NCI-H146 (cell line): Measurements from ENCODE around the gene EYS.

Source experiments
- DNase-seq: peaks from one replicate; lab custom pipeline; 2025; lab: John Stamatoyannopoulos, UW

EYS gene

GRCh38 chr6:65202738-65203137 is 504.3 kb downstream of the EYS start:
- no peak for DNase-seq

DNA sequence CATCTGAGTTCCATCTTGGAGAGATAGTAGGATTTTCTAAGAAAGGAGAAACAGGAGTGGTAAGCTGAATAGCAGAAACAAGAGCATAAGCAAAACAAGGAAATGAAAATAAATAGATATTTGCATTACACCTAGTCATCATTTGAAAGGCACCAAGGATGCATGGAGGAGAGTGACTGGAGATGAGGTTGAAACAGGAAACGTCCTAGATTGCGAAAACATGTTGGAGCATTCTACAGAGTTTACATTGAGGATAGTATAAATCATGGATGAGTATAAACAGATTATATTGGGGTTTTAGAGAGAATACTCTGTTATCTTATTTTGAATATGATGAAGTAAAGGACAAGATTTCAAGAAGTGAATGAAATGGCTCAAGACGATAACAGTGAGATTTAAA is 507.3 kb downstream of the EYS start:
- no peak for DNase-seq

- no peak for DNase-seq
These were observed 507.9 kb downstream of the EYS start for GRCh38 chr6:65199121-65199520.

- no peak for DNase-seq
These were observed 515.6 kb downstream of the EYS start for GRCh38 chr6:65191471-65191870.

DNA sequence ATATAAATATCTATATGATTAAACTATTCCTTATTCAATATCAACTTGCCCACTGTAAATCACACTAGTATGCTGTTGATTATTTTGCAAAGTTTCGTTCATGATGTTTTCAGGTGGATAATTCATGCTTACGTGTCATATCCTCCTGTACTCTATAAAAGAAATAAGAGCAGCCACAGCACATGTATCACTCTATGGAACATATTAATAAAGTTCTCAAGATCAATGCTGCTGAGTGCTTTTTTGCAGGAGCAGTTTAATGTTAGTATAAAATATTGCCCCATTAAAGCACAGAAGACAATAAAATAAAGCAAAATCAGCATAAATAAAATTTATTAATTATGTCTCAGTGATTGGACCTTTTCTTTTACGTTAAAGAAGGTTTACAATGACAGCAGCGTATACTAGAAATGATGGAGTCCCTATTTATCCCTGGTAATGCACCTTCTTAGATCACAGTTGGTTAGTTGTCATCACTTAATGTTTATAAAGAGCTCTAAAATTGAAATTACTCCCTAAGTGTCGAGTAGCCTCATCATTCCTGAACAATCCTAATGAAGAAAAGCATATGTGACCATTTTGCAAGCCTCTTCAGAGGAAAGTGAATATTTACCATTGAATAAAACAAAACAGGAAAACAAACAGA is 517.7 kb downstream of the EYS start:
- no peak for DNase-seq

GRCh38 chr6:65186826-65187225 is 520.2 kb downstream of the EYS start:
- DNase-seq = no peak

DNA sequence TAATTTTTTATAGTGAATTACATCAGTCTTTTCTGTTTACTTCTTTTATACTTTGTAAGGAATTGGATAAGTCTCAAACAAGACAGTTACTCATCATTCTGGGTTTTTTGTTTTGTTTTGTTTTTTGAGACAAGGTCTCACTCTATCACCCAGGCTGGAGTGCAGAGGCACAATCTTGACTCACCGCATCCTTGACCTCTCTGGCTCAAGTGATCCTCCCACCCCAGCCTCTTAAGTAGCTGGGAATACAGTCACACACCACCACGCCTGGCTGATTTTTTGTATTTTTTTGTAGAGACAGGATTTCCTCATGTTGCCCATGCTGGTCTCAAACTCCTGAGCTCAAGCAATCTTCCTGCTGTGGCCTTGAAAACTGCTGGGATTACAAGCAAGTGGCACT is 524.3 kb downstream of the EYS start:
- no peak for DNase-seq

DNA sequence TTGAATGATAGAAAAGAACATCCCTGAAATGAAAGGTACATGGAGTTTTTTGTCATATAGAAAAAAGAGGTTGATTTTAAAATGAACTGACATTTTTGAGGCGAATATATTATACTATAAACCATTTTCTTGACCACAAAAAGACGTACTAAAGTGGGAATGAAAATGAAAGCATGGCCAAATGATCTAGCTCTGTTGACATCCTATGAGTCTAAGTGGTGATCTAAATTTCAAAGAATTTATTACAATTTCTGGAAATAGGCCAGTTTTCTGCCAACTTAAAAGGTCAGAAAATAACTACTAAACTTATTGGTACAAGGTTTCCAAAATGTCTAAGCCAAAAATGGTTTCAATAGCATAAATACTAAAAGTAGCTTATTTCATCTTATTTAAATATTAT is 536.8 kb downstream of the EYS start:
- no peak for DNase-seq

- no peak for DNase-seq
These were observed 545.4 kb downstream of the EYS start for GRCh38 chr6:65161661-65162060.

DNA sequence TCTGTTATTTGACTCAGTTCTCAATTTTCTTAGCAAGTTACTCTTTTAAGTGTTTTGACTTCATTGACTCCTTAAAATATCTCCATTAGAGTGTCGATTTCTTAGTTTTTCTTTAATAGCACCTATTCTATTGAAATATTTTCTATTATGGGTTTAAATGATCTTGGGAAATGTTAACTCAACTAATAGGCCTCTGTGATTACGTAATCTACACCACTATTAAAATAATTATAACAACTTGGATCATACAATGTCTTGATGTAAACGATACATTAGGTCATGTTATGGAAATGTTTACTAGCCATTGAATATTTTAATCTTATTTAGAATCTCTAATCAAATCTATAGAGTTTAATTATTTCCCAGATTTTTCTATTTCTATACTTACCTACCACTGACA is 550.0 kb downstream of the EYS start:
- no peak for DNase-seq

DNA sequence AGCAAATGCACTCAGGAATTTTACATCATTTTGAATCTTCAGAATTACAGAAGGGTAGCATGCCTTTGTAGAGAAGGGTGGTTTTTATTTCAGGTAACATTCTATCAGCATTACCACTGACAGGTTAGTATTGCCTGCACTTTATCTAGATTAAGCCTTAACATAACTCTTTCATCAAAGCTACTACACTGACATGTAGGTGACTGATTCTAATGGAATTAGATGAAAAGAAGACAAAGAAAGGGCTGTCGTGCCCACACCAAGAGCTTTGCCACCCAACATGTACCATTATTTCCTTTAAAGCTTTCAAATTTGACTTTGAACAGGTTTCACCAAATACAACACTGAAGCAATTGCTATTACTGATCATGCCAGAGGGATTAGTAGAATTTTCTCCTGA is 551.9 kb downstream of the EYS start:
- DNase-seq = no peak

DNA sequence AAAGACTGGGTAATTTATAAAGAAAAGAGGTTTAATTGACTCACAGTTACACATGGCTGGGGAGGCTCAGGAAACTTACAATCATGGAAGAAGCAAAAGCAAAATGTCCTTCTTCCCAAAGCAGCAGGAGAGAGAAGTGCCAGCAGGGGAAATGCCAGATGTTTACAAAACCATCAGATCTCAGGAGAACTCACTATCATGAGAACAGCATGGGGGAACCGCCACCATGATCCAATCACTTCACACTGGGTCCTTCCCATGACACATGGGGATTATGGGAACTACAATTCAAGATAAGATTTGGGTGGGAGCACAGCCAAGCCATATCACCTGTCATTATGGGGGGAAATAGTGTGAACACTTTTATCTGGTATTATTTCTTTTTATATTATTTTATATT is 557.2 kb downstream of the EYS start:
- no peak for DNase-seq

DNA sequence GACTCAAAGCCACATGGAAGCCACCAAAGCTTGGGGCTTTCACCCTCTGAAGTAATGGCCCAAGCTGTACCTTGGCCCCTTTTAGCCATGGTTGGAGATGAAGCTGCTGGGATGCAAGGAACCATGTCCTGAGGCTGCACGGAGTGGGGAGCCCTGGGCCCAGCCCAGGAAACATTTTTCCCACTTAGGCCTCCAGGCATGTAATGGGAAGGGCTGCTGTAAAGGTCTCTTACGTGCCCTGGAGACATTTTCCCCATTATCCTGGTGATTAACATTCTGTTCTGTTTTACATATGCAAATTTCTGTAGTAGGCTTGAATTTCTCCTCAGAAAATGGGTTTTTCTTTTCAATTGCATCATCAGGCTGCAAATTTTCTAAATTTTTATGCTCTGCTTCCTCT is 558.2 kb downstream of the EYS start:
- no peak for DNase-seq

DNA sequence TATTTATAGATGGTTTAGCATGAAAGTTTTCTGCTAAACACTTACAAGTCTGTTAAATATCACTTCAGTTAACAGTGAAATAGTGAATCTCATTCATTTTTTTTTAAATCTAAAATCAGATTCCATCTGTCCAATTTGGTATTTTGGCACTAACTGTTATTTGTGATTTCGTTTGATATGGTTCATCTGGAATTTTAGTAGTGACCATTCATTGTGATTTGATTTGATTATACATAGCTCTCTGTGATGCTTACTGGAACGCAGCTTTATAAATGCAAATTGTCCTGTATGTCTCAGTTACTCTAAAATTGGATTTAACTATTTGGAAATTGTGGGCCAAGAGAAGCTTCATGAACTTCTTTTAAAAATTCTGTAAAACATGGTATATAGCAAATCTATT is 571.5 kb downstream of the EYS start:
- DNase-seq = no peak

DNA sequence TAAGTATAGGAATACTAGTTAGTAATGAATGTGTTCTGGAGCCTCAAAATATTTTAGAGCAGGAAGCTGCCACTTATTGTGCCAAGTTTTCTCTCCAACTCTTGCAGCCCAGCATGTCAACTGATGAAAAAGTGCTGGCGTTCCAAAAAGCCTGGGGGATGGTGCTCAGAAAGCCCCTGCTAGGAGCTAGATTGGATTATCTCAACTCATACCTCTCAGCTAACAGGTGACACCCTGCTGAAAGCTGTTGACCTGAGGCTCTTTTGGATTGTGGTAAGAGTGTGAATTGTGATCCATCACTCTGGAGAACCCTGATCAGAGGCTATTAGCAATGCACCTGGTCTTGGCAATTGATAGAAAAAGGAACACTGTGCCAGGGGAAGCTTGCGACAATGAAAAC is 580.4 kb downstream of the EYS start:
- DNase-seq = peak; percentile 78

DNA sequence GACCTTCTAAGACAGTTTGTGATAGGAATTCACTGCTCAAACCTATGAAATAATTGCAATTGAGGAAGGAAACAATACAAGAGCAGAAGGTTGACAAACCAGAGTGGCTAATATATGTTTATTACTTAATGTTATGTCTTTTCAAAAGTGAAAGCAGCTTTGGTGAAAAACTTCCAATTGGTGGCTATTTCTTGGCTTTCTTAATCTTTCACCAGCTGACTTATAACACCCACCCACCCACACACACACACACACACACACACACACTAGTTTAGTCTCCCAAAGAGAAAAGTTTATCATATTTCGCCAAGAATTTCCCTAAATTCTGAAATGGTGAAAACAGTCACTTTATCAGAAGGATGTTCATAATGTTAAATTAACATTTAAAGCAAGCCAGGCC is 583.5 kb downstream of the EYS start:
- DNase-seq = no peak

- DNase-seq = no peak
These were observed 589.1 kb downstream of the EYS start for GRCh38 chr6:65117817-65118409.

DNA sequence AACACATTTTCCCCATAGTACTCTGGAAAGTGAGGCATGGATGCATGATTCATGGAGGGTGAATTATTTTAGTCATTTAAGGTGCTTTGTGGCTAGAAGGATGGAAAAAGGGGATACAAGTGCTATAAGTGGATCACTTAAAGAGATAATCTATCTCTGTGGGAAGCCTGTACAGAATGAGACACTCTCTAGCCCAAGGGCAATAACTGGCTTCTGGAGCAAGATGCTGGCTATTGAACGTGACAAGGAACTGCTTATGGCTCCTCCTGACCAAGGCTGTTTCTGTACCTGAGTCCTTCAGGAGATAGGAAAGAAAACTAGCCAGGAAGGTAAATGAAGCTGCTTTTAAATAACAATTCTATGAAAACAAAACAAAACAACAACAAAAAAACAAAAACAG is 590.7 kb downstream of the EYS start:
- peak; percentile 59 for DNase-seq

DNA sequence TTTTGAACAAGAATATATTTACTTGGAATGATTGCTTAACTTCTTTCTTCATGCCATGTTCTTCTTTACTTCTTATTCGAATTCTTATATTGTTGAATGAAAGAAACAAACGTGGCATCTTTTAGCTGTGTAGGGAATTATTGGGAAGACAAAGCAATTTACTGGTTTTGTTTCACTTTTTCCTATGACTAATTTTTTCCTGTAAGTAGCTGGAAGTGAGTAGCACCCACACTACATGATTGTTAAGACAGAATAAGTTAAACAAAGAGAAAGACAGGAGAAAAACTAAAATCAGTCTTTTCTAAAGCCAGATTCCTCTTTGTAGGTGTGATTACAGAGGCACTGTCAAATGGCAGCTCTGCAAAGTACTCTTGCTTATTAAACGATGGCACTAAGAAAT is 593.4 kb downstream of the EYS start:
- DNase-seq = no peak

DNA sequence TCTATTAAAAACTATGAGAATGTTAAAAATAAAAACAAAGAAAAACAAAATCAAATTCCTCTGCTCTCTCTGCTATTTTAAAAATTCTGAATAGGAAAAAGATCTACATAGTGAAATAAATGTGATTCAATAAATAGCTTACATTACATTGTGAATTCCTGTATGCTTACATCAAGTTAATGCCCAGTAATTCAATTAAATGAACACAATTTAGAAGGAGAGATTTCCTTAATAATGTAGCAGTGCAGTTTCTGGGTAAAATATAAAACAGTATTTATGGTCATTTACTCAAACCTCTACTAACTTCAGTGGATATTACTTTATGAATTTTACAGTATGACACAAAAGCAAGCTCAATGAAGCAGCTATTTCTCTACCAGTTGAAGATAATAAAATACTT is 594.6 kb downstream of the EYS start:
- no peak for DNase-seq

DNA sequence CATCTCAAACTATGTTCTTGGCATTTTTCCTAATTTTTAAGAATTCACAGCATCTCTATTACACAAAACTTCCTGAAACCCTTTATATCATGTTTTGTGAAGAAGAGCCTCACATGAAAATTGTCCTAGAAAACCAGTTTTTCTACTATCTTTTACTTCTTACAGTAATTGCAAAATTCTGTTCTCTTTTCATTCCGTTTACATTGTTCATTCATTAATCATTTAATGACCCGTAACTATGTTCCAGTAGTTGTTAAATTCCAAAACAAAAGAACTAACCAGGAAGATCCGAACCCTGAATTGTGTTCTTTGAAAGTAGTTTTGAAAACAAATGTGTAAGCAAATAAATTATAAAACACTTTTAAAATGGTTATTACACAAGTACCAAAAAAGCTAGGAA is 597.0 kb downstream of the EYS start:
- DNase-seq = no peak

DNA sequence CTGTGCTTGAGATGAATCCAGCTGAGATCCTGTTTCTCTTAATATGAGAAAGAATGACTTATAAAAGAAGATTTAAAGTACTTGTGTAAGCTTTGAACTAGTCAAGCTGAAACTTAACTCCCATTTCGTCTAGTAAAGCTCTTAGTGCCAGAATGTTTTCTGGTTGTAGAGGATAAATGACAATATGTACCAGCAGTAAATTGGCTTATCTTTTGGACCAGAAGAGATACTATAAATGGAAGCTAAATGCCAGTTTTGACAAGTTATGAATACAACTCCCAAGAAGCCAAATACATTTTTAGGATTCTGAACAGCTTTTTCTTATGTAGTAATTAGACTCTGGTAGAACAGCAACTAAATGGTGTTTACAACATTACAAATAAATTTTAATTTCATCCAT is 608.7 kb downstream of the EYS start:
- DNase-seq = no peak

GRCh38 chr6:65091561-65091960 is 615.5 kb downstream of the EYS start:
- DNase-seq = no peak

GRCh38 chr6:65088575-65088974 is 618.5 kb downstream of the EYS start:
- DNase-seq = no peak
